GM12878 (cell line): ENCODE data around the gene EOLA1.

Source experiments
- BACH1 ChIP-seq: fragments of 450-650 bp; IDR thresholded peaks from 2 replicates; pipeline ENCODE4 v1.6.1; 2017; ENCODE audit warnings: mild to moderate bottlenecking, borderline replicate concordance
- BMI1 ChIP-seq: fragments of 450-650 bp; IDR thresholded peaks from 2 replicates; pipeline ENCODE4 v1.6.1; 2016; ENCODE audit warnings: mild to moderate bottlenecking, moderate library complexity, borderline replicate concordance
- CBFB ChIP-seq: IDR thresholded peaks from 2 replicates; pipeline ENCODE4 v1.6.1; 2016; ENCODE audit warnings: antibody characterized with exemption, low read depth
- CBX3 ChIP-seq: fragments of 200-600 bp; sonication (generic); IDR thresholded peaks from 2 replicates; pipeline ENCODE4 v1.6.1; 2016; ENCODE audit warnings: low read depth, borderline replicate concordance
- ETV6 ChIP-seq, 2 experiments: fragments of 450-650 bp in 1 of 2; IDR thresholded peaks in 1 of 2; conservative IDR thresholded peaks in 1 of 2; 2 replicates each; pipeline ENCODE4 v1.6.1; 2014; ENCODE audit warnings: antibody characterized with exemption in 1 of 2, borderline replicate concordance in 1 of 2, low read depth in 1 of 2, mild to moderate bottlenecking in 1 of 2, moderate library complexity in 1 of 2
- JUNB ChIP-seq: IDR thresholded peaks from 2 replicates; pipeline ENCODE4 v1.6.1; 2016; ENCODE audit warnings: antibody characterized with exemption, mild to moderate bottlenecking
- NRF1 ChIP-seq: conservative IDR thresholded peaks from 2 replicates; pipeline ENCODE4 v1.6.1; 2011; ENCODE audit warnings: mild to moderate bottlenecking, low read depth, low read length, improper control_type of control experiment
- RAD21 ChIP-seq: IDR thresholded peaks from 2 replicates; pipeline ENCODE4 v1.6.1; 2011; ENCODE audit warnings: mild to moderate bottlenecking, low read depth, low read length, moderate library complexity; ENCODE audit not compliant: insufficient read depth
- SUZ12 ChIP-seq: fragments of 200-600 bp; sonication (generic); IDR thresholded peaks from one replicate; pipeline ENCODE4 v1.6.1; 2018; ENCODE audit warnings: antibody characterized with exemption, mild to moderate bottlenecking; ENCODE audit not compliant: unreplicated experiment
- ZNF24 ChIP-seq: fragments of 450-650 bp; IDR thresholded peaks from 2 replicates; pipeline ENCODE4 v1.6.1; 2017; ENCODE audit warnings: antibody characterized with exemption, mild to moderate bottlenecking
- TF ChIP-seq, protein P1 (sequence below): IDR thresholded peaks from 2 replicates; pipeline ENCODE4 v1.6.1; 2012; ENCODE audit warnings: mild to moderate bottlenecking, low read depth, low read length
- TF ChIP-seq, protein P2 (sequence below): fragments of 450-650 bp; IDR thresholded peaks from 2 replicates; pipeline ENCODE4 v1.6.1; 2016; ENCODE audit warnings: mild to moderate bottlenecking
- TF ChIP-seq, protein P3 (sequence below): fragments of 450-650 bp; IDR thresholded peaks from 2 replicates; pipeline ENCODE4 v1.6.1; 2017; ENCODE audit warnings: borderline replicate concordance
- TF ChIP-seq, protein P4 (sequence below): fragments of 150-350 bp; IDR thresholded peaks from 2 replicates; pipeline ENCODE4 v1.6.1; 2016; ENCODE audit warnings: low read depth, low read length

DNA sequence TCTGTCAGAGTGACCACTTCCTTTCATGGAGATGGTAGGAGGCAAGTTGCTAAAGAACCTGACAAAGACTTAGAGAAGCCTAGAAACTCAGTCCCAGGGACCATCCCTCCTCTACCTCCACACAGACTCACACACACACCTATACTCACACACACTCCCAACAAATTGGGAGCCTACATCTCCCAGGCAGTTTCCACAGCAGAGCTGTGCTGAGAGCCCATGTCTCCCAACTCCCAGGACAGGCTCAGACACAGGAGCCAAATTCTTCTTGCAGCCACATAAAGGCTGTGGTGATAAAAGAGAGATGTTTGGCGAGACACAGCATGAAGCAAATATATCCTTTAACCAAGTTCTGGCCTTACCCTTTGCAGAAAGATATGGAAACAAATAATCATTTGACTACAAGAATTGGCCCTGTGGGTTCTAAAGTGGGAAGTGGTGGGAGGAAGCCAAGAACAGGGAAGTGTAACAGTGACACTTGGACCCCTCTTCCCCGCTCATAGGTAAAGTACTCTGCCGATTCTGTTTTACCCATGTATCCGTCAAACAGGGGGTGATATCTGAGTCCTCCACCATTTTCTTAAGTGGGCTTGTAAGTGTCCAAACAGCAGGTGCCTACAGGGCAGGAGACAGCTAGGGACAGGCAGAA lies 24.7 kb upstream of the EOLA1 start:
- no peak for TF ChIP-seq RAD21
- TF ChIP-seq, protein P1, sequence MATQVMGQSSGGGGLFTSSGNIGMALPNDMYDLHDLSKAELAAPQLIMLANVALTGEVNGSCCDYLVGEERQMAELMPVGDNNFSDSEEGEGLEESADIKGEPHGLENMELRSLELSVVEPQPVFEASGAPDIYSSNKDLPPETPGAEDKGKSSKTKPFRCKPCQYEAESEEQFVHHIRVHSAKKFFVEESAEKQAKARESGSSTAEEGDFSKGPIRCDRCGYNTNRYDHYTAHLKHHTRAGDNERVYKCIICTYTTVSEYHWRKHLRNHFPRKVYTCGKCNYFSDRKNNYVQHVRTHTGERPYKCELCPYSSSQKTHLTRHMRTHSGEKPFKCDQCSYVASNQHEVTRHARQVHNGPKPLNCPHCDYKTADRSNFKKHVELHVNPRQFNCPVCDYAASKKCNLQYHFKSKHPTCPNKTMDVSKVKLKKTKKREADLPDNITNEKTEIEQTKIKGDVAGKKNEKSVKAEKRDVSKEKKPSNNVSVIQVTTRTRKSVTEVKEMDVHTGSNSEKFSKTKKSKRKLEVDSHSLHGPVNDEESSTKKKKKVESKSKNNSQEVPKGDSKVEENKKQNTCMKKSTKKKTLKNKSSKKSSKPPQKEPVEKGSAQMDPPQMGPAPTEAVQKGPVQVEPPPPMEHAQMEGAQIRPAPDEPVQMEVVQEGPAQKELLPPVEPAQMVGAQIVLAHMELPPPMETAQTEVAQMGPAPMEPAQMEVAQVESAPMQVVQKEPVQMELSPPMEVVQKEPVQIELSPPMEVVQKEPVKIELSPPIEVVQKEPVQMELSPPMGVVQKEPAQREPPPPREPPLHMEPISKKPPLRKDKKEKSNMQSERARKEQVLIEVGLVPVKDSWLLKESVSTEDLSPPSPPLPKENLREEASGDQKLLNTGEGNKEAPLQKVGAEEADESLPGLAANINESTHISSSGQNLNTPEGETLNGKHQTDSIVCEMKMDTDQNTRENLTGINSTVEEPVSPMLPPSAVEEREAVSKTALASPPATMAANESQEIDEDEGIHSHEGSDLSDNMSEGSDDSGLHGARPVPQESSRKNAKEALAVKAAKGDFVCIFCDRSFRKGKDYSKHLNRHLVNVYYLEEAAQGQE, result no peak
- no peak for TF ChIP-seq CBX3
- no peak for TF ChIP-seq BACH1
- no peak for TF ChIP-seq ZNF24
- TF ChIP-seq NRF1, result no peak
- no peak for TF ChIP-seq ETV6 (conservative IDR thresholded peaks at IDR 0.05 in 1 of 2, IDR thresholded peaks at IDR 0.05 in 1 of 2; ENCODE audit: borderline replicate concordance in 1 of 2, low read depth in 1 of 2)
- TF ChIP-seq, protein P2, sequence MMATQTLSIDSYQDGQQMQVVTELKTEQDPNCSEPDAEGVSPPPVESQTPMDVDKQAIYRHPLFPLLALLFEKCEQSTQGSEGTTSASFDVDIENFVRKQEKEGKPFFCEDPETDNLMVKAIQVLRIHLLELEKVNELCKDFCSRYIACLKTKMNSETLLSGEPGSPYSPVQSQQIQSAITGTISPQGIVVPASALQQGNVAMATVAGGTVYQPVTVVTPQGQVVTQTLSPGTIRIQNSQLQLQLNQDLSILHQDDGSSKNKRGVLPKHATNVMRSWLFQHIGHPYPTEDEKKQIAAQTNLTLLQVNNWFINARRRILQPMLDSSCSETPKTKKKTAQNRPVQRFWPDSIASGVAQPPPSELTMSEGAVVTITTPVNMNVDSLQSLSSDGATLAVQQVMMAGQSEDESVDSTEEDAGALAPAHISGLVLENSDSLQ, result no peak
- no peak for TF ChIP-seq JUNB
- TF ChIP-seq, protein P3, sequence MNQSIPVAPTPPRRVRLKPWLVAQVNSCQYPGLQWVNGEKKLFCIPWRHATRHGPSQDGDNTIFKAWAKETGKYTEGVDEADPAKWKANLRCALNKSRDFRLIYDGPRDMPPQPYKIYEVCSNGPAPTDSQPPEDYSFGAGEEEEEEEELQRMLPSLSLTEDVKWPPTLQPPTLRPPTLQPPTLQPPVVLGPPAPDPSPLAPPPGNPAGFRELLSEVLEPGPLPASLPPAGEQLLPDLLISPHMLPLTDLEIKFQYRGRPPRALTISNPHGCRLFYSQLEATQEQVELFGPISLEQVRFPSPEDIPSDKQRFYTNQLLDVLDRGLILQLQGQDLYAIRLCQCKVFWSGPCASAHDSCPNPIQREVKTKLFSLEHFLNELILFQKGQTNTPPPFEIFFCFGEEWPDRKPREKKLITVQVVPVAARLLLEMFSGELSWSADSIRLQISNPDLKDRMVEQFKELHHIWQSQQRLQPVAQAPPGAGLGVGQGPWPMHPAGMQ, result no peak
- TF ChIP-seq, protein P4, sequence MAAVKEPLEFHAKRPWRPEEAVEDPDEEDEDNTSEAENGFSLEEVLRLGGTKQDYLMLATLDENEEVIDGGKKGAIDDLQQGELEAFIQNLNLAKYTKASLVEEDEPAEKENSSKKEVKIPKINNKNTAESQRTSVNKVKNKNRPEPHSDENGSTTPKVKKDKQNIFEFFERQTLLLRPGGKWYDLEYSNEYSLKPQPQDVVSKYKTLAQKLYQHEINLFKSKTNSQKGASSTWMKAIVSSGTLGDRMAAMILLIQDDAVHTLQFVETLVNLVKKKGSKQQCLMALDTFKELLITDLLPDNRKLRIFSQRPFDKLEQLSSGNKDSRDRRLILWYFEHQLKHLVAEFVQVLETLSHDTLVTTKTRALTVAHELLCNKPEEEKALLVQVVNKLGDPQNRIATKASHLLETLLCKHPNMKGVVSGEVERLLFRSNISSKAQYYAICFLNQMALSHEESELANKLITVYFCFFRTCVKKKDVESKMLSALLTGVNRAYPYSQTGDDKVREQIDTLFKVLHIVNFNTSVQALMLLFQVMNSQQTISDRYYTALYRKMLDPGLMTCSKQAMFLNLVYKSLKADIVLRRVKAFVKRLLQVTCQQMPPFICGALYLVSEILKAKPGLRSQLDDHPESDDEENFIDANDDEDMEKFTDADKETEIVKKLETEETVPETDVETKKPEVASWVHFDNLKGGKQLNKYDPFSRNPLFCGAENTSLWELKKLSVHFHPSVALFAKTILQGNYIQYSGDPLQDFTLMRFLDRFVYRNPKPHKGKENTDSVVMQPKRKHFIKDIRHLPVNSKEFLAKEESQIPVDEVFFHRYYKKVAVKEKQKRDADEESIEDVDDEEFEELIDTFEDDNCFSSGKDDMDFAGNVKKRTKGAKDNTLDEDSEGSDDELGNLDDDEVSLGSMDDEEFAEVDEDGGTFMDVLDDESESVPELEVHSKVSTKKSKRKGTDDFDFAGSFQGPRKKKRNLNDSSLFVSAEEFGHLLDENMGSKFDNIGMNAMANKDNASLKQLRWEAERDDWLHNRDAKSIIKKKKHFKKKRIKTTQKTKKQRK, result no peak
- no peak for TF ChIP-seq CBFB
- no peak for TF ChIP-seq BMI1
- TF ChIP-seq SUZ12, result no peak
